Measurements from ENCODE around the gene NPFFR1. TPM values are rescaled to one million over a fixed set of nuclear protein-coding genes. Genes with fewer than 3 reads are reported as not detected.

NPFFR1 gene
- total and polyA plus RNA-seq, 8 donors, result under 0.01 to 0.03 (median 0.03) TPM; not detected in 4

GRCh38 chr10:70293169-70293843, 9.5 kb upstream of the NPFFR1 start:
- intact Hi-C loops (cut with DNase I), result no loop called here

DNA sequence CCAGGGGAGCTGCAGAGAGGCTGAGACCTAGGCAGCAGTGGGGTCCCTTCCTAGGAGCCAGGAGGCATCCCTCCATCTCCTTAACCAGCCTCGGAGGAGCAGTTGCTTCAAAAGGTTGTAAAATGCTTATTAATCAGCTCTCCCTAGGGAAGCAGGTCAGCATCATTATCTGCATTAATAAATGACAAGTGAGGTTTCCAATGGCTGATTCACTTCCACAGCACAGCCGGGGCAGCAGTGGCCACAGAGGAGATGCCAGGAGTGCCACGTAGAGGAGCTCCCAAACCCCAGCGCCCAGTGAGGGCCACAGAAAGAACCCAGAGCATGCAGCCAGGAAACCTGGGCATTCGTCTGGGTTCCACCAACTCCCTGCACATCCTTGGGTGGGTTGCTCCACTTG, 8.2 kb upstream of the NPFFR1 start:
- WGBS, 2 donors, result 71 to 80% methylated on average over 5 of the region's 5 CpGs
- Histone ChIP-seq H3K9me3 (no peaks in the 10 kb centered on the region), H3K4me1 (peaks cover 0 to 4% (median 0%) of the 10 kb centered on the region in 3 donors), H3K27ac (no peak overlapping the region), H3K4me3 (no peak overlapping the region), H3K36me3 (no peaks in the 10 kb centered on the region), H3K27me3 (no peaks in the 10 kb centered on the region)
- FAIRE-seq (no peak), DNase-seq (no peak), ATAC-seq (no peak)
- TF ChIP-seq CTCF (IDR thresholded peaks at IDR 0.05), result no peak
- intact Hi-C loops (cut with DNase I), result no loop called here

More at GRCh38 chr10:70293169-70293843, 9.5 kb upstream of the NPFFR1 start:
- FAIRE-seq (no peak), DNase-seq (no peak), ATAC-seq (no peak)
- H3K27ac ChIP-seq, result no peak overlapping the region
- H3K36me3 ChIP-seq, result no peaks in the 10 kb centered on the region
- no peak for TF ChIP-seq CTCF (IDR thresholded peaks at IDR 0.05)
- H3K4me1 ChIP-seq, result peaks cover 0 to 7% (median 0%) of the 10 kb centered on the region in 3 donors
- 61 to 64% methylated on average over 8 of the region's 8 CpGs for WGBS, 2 donors
- H3K9me3 ChIP-seq, result no peaks in the 10 kb centered on the region
- no peaks in the 10 kb centered on the region for H3K27me3 ChIP-seq
- H3K4me3 ChIP-seq, result no peak overlapping the region

DNA sequence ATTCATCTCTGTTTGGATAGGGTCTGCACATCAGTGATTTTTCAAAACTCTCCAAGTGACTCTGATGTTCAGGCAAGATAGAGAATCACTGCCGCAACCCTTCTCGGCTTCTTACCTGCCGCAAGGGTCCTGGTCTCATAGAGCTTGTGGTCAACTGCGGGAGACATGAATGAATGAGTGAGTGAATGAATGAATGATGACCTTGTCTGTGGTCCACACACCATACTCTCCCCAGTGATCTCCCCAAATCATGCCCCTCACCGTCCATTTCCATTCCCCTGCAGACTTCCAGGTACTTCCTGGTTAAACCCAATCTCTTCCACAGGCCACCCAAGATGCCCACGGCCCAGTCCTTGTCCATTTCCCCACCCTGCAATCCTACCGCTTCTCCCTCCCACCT, 5.9 kb upstream of the NPFFR1 start:
- intact Hi-C loops (cut with DNase I), result no loop called here
- WGBS, 2 donors, result 87 to 90% methylated on average over 7 of the region's 7 CpGs
- no peak overlapping the region for H3K27ac ChIP-seq

DNA sequence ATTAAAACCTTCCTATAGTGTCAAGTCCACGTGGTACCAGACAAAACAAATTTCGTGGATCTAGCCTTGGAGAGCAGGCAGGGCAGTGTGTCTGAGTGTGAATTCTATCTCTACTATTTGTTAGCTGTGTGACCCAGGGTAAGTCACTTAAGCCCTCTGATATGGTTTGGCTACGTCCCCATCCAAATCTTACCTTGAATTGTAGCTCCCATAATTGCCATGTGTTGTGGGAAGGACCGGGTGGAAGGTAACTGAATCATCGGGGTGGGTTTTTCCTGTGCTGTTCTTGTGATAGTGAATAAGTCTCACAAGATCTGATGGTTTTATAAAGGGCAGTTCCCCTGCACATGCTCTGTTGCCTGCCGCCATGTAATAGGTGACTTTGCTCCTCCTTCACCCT, 2.8 kb upstream of the NPFFR1 start:
- H3K4me3 ChIP-seq, result no peak overlapping the region
- ATAC-seq (no peak), DNase-seq (no peak), FAIRE-seq (no peak)
- H3K4me1 ChIP-seq, result no peaks in the 10 kb centered on the region
- TF ChIP-seq CTCF (IDR thresholded peaks at IDR 0.05), result no peak
- no peaks in the 10 kb centered on the region for H3K36me3 ChIP-seq
- intact Hi-C loops (cut with DNase I), result no loop called here
- no peaks in the 10 kb centered on the region for H3K9me3 ChIP-seq
- 89 to 90% methylated on average over 6 of the region's 6 CpGs for WGBS, 2 donors
- no peak overlapping the region for H3K27ac ChIP-seq
- peaks cover 0 to 21% (median 5%) of the 10 kb centered on the region in 4 donors for H3K27me3 ChIP-seq

More for the DNA sequence above, 5.9 kb upstream of the NPFFR1 start:
- no peak for FAIRE-seq
- no peak for DNase-seq
- peaks cover 0 to 7% (median 2%) of the 10 kb centered on the region in 4 donors for H3K27me3 ChIP-seq
- no peak overlapping the region for H3K4me3 ChIP-seq
- no peak for ATAC-seq
- TF ChIP-seq CTCF (IDR thresholded peaks at IDR 0.05), result no peak
- H3K36me3 ChIP-seq, result no peaks in the 10 kb centered on the region
- no peaks in the 10 kb centered on the region for H3K9me3 ChIP-seq
- H3K4me1 ChIP-seq, result no peaks in the 10 kb centered on the region

DNA sequence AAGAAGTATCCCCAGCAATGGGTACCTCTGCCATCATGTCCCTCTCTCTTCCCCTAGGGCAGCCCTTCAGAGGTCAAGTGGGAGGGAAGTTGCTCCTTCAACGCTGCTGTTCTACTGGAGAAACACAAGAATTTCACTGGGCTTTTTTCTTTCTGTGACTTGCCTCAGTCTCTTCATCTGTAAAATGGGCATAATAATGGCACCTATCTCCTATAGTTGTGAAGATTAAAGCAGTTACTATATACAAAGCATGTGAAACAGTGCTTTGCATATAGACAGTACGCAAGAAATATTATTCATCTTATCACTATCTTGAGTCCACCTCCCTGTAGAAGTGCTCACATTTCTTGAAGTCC, 1.6 kb upstream of the NPFFR1 start:
- no peaks in the 10 kb centered on the region for H3K9me3 ChIP-seq

More for the DNA sequence above, 1.6 kb upstream of the NPFFR1 start:
- no peaks in the 10 kb centered on the region for H3K4me1 ChIP-seq
- intact Hi-C loops (cut with DNase I), result no loop called here
- no peaks in the 10 kb centered on the region for H3K36me3 ChIP-seq
- TF ChIP-seq CTCF (IDR thresholded peaks at IDR 0.05), result no peak
- DNase-seq, result no peak
- H3K27me3 ChIP-seq, result peaks cover 0 to 21% (median 5%) of the 10 kb centered on the region in 4 donors
- no peak overlapping the region for H3K4me3 ChIP-seq
- FAIRE-seq, result no peak
- ATAC-seq, result no peak
- H3K27ac ChIP-seq, result no peak overlapping the region
- 93 to 95% methylated on average over 2 of the region's 2 CpGs for WGBS, 2 donors
